Kidney epithelial cell (primary cell): Measurements from ENCODE around the gene EVA1C. TPM values are rescaled to one million over a fixed set of nuclear protein-coding genes. Genes with fewer than 3 reads are reported as not detected.

Experiments
- DNase-seq: peaks from one replicate; pipeline ENCODE4 v3.0.0-alpha.2; 2010; ENCODE audit warnings: low read depth
- H3K27me3 ChIP-seq: 2 replicates; pipeline ENCODE4 v1.6.0; 2011; ENCODE audit warnings: low read length; ENCODE audit not compliant: control insufficient read depth, insufficient read depth
- H3K36me3 ChIP-seq: 2 replicates; pipeline ENCODE4 v1.5.1; 2011; ENCODE audit warnings: low read length; ENCODE audit not compliant: control insufficient read depth, insufficient read depth
- H3K4me3 ChIP-seq: 2 replicates; pipeline ENCODE4 v1.5.1; 2011; ENCODE audit warnings: low read depth, mild to moderate bottlenecking, control low read depth, low read length
- total RNA-seq: library from RNA; depleted of rRNA; stranded (reverse); fragments of >200 nt; gene quantifications from 2 replicates; pipeline ENCODE4 v1.2.3, GENCODE V29; 2015
- TF ChIP-seq, protein P1 (sequence below): IDR thresholded peaks from 2 replicates; pipeline ENCODE4 v1.5.1; 2011; ENCODE audit warnings: mild to moderate bottlenecking, moderate library complexity, low read length, control low read depth, inconsistent platforms; ENCODE audit not compliant: insufficient read depth, poor library complexity, severe bottlenecking

Gene EVA1C
- total RNA-seq, 1 donor from 2014 or later: 0.54 TPM

DNA sequence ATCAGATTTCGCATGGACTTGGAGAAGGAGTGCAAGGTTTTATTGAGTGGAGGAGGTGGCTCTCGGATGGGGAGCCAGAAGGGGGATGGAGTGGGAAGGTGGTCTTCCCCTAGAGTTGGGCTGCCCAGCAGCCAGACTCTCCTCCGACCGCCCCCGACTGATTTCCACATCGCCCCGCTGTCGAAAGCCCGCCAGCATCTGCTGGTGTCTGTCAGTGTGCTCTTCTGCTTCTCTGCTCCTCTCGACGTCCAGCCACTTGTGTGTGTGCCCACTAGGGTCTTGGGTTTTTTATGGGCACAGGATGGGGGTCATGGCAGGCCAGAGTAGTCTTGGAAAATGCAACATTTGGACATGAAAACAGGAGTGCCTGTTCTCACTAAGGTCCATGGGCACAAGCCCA lies 40.1 kb downstream of the EVA1C start:
- Histone ChIP-seq H3K36me3 (no peaks in the 10 kb centered on the region), H3K4me3 (no peak overlapping the region), H3K27me3 (no peaks in the 10 kb centered on the region)
- TF ChIP-seq, protein P1, sequence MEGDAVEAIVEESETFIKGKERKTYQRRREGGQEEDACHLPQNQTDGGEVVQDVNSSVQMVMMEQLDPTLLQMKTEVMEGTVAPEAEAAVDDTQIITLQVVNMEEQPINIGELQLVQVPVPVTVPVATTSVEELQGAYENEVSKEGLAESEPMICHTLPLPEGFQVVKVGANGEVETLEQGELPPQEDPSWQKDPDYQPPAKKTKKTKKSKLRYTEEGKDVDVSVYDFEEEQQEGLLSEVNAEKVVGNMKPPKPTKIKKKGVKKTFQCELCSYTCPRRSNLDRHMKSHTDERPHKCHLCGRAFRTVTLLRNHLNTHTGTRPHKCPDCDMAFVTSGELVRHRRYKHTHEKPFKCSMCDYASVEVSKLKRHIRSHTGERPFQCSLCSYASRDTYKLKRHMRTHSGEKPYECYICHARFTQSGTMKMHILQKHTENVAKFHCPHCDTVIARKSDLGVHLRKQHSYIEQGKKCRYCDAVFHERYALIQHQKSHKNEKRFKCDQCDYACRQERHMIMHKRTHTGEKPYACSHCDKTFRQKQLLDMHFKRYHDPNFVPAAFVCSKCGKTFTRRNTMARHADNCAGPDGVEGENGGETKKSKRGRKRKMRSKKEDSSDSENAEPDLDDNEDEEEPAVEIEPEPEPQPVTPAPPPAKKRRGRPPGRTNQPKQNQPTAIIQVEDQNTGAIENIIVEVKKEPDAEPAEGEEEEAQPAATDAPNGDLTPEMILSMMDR: no peak
- no peak for DNase-seq

DNA sequence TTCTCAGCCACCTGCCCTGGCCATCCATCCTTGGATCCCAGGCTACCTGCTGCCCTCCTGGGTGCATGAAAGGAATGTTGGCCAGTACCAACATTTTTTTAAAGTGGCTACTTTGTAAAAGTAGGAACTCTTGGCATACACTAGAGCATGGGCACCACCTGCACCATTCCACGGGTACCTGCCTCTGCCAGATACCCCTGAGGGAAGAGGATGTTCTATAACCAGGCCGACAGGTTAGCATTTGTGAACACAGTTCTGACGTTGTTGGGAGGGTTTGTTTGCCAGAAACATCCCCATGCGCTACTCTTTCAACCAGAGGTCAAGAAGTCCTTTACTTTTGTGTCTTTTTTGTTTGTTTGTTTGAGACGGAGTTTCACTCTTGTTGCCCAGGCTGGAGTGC lies 43.0 kb downstream of the EVA1C start:
- TF ChIP-seq, protein P1: no peak
- no peaks in the 10 kb centered on the region for H3K27me3 ChIP-seq
- H3K36me3 ChIP-seq: no peaks in the 10 kb centered on the region
- H3K4me3 ChIP-seq: no peak overlapping the region
- DNase-seq: no peak

DNA sequence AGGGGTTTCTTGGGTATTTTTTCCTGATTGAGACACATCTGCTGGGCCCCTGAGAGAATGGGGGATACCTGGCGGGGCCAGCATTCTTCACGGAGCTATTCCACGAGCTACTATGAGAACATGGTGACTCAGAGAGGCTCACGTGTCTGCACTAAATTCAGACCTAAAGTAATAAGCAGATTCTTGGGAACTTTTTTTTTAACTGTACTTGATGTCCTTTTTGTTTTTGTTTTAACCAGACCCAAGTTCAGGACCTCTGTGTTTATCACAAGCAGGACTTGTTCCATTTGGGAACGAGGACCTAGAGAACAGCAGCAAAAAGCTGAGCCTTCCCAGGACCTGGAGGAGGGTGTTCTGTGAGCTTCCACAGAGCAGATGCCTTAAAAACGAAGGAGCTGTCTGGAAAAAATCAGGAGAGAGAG lies 44.0 kb downstream of the EVA1C start:
- TF ChIP-seq, protein P1: no peak
- DNase-seq: no peak
- Histone ChIP-seq H3K27me3 (no peaks in the 10 kb centered on the region), H3K4me3 (no peak overlapping the region), H3K36me3 (no peaks in the 10 kb centered on the region)

DNA sequence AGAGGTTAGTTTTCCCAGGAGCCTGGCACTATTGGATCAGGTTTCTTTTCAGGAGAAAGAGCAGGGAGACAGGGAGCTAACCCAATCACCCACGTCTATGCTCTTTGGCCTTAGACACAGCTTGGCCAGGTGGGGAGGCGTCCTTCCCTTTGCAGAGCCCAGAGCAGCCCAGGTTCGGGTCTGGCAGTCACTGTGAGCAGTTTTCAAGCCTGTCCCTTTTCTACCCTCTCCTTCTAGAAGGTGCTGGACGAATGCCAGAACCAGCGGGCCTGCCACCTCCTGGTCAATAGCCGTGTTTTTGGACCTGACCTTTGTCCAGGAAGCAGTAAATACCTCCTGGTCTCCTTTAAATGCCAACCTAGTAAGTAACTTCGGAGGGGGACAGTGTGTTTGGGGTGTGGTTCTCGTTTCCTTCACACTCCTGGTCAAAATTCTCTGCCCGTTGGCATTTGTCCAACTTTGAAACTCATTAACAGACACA lies 44.9 kb downstream of the EVA1C start:
- Histone ChIP-seq H3K4me3 (no peak overlapping the region), H3K27me3 (no peaks in the 10 kb centered on the region), H3K36me3 (no peaks in the 10 kb centered on the region)
- DNase-seq: no peak
- TF ChIP-seq, protein P1: peak; percentile 18

DNA sequence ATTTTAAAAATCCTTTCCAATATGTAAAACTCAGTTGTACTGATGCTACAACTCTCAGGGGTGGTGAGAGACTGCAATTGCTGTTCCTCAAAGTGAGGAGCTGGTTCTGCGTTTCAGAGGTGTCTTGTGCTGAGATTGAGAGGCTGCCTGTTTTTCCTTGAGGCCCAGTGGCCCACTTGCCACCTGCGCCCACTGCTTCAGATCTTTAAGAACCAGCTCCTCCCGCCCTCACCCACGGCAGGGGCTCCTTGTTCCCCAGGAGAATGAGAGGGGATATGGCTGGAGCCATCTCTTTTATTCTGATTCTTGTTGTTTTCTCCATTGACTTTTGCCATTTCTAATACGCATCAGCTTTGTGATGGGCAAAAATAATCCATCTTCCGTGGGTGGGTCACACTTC lies 45.5 kb downstream of the EVA1C start:
- H3K27me3 ChIP-seq: no peaks in the 10 kb centered on the region
- H3K4me3 ChIP-seq: no peak overlapping the region
- TF ChIP-seq, protein P1: no peak
- no peak for DNase-seq
- no peaks in the 10 kb centered on the region for H3K36me3 ChIP-seq

DNA sequence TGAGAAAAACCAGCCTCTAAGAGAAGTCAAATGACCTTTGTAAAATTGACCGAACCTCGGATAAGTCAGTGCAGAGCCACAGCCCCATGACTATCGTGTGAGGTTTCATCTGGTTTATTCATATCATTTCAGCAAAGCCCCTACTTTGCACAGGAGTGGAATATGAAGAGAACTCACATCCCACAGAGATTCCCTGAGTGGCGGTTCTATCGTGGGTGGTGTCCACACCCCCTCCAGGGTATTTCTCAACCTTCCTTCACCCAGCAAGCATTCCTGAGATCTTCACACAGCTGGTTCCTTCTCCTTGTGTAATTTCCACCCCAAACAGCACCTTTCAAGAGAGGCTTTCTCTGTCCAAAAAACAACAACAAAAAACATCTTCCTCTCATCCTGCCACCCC lies 47.5 kb downstream of the EVA1C start:
- TF ChIP-seq, protein P1: no peak
- H3K4me3 ChIP-seq: no peak overlapping the region
- DNase-seq: no peak
- H3K36me3 ChIP-seq: no peaks in the 10 kb centered on the region
- H3K27me3 ChIP-seq: no peaks in the 10 kb centered on the region
